Mononuclear cell (primary cell): ENCODE measurements around the gene SNPH. TPM values are rescaled to one million over a fixed set of nuclear protein-coding genes. Genes with fewer than 3 reads are reported as not detected.

Source experiments
- H3K27me3 ChIP-seq: 2 replicates; pipeline ENCODE4 v1.6.0; 2011; ENCODE audit warnings: low read length, control low read depth; ENCODE audit not compliant: insufficient read depth
- H3K4me1 ChIP-seq: 2 replicates; pipeline ENCODE4 v1.5.1; 2011; ENCODE audit warnings: mild to moderate bottlenecking, low read length, control low read depth; ENCODE audit not compliant: insufficient read depth
- H3K4me3 ChIP-seq: 2 replicates; pipeline ENCODE4 v1.5.1; 2011; ENCODE audit warnings: mild to moderate bottlenecking, low read length, moderate library complexity
- H3K9me3 ChIP-seq: 2 replicates; pipeline ENCODE4 v1.5.1; 2011; ENCODE audit warnings: low read depth, mild to moderate bottlenecking, control low read depth, low read length
- total RNA-seq: library from RNA; depleted of rRNA; stranded (reverse); fragments of >200 nt; gene quantifications from one replicate; pipeline ENCODE4 v1.2.3, GENCODE V29; 2012

The SNPH gene
- total RNA-seq, 1 donor = 9.7 TPM

DNA sequence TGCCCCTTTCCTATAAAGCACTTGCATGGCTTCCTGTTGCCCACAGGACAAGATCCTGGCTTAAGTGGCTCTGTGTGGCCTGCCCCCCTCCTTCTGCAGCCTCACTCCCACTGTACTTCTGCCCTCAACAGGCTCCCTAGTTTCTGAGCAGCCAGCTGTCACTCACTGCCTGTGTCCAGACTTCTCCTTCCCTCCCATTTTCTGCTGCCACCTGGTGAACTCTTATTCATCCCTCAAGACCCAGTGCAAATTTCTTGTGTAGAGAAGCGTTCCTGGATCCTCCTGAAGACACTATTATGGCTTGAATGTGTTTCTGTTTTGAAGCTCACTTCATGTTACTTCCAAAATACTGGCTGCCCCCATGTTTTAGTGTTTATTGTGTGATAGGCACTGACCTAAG lies 26.5 kb downstream of the SNPH start:
- Histone ChIP-seq H3K4me3 (no peak overlapping the region), H3K27me3 (no peaks in the 10 kb centered on the region), H3K9me3 (no peaks in the 10 kb centered on the region), H3K4me1 (no peaks in the 10 kb centered on the region)

DNA sequence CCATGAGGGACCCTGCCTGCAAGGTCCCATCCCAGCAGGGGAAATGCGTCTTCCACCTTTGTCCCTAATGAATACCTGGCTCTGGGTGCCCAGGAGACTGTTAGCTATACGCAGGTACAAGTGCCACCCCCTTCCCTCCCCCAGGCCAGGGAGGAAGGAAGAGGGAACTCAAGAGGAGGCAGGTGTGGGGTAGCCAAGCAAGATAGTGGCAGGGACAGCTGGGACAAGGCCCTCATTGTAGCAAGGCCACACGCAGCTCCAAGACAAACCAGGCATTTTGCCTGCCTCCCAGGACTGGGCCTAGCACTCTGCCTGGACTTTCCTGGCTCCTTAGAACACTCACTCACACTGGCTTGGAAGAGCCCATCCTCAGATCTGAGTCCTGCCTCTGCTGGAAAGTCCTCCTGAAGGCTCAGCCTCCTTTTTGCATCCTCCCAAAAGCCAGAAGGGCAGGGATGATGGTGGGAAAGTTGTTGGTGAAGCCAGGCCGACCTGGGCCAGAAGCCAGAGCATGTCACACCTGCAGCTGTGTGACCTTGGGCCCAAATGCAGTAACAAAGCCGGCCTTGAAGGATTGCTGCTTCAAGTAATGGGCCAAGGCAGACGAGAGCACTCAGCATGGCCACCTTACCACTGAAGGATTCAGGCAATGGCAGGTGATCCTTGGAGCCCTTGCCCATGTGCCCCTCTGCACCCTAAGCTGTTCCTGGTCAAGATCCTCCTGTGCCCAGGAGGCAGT lies 27.7 kb downstream of the SNPH start:
- no peaks in the 10 kb centered on the region for H3K9me3 ChIP-seq
- no peaks in the 10 kb centered on the region for H3K27me3 ChIP-seq
- no peaks in the 10 kb centered on the region for H3K4me1 ChIP-seq
- H3K4me3 ChIP-seq = no peak overlapping the region

DNA sequence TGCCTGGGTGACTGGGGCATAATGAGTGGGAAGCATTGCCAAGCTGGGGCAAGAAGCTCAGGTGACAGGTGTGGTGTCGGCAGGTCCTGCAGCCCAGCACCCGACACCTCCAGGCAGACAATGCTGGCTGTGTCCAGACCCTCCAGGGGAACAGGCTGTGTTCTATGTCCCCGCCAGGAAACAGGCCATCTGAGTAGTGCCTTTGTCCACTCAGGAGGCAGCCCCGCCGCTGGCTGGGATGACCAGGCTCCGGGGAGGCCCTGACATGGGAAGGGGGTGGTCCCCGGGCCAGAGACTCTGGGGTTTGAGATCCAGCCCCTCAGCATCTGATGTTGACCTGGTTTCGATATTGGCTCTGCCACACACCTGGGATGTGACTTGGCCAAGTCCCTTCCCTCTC lies 28.4 kb downstream of the SNPH start:
- no peak overlapping the region for H3K4me3 ChIP-seq
- no peaks in the 10 kb centered on the region for H3K27me3 ChIP-seq
- H3K9me3 ChIP-seq = no peaks in the 10 kb centered on the region
- no peaks in the 10 kb centered on the region for H3K4me1 ChIP-seq

DNA sequence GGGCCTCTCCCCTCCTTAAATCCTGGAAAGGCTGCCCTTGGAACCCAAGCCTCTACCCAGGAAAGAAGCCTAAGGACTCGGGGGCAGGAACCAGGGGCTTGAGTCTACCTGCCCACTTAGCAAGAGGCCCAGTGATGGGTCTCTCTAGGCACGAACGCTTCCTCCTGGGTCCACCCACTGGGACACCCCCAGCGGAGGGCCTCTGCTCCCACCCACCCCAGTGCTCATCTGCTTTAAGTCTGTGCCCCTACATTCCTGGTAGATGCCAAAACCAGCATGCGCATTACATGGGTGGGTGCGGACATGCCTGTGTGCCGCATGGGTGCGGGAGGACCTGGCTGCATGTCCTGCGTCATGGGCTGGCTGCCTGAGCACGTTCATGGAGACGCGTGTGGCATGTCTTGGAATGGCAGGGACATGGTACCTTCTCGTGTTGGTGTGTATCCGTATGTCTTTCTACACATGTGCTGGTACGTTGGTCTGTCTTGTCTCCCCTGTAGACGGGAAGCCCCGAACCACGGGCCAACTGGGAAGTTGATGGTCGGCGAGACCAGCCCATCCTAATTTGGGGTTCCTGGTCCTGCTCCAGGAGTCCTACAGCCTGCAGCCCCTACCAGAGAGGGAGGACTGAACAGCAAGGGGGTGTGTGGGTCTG lies 29.3 kb downstream of the SNPH start:
- no peak overlapping the region for H3K4me3 ChIP-seq
- no peaks in the 10 kb centered on the region for H3K9me3 ChIP-seq
- H3K4me1 ChIP-seq = peaks cover 1% of the 10 kb centered on the region
- no peaks in the 10 kb centered on the region for H3K27me3 ChIP-seq

DNA sequence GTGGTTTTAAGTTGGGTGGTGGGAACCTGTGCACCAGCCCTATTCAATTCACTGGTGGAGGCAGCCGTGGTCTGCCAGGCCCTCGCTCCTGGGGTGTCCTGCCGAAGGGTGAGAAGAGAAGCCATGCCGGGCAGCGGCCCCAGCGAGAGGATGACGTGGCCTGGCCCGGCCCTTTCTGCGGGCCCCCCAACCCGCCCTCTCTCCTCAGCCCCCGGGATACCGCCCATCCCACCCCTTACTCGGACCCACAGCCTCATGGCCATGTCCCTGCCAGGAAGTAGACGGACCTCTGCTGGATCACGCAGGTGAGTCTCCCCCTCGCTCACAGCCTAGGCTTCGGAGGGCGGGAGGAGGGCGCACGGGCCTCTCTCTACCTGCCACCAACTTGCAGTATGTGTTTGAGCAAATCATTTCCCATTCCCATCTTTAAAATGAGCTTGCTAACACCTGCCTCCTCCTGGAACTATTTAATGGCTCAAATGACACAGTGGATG lies 30.1 kb downstream of the SNPH start:
- Histone ChIP-seq H3K9me3 (no peaks in the 10 kb centered on the region), H3K4me3 (no peak overlapping the region), H3K27me3 (no peaks in the 10 kb centered on the region), H3K4me1 (peaks cover 7% of the 10 kb centered on the region)

DNA sequence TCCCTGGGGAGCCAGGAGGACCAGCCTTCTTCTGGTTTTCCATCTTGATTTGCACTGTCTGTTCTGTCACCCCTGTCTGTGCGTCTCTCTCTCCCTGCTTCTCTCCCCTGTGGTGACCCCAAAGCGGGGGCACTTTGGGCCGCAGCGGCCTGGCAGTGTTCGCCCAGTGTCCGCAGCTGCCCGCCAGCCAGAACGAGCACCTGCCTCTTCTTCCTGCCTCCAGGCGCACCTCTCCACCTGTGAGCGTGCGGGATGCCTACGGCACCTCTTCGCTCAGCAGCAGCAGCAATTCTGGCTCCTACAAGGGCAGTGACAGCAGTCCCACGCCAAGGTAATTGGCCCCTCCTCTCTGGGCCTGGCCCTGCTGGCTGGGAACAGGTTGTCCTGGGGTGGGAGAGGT lies 30.8 kb downstream of the SNPH start:
- Histone ChIP-seq H3K9me3 (no peaks in the 10 kb centered on the region), H3K4me3 (no peak overlapping the region), H3K4me1 (peaks cover 7% of the 10 kb centered on the region), H3K27me3 (no peaks in the 10 kb centered on the region)

DNA sequence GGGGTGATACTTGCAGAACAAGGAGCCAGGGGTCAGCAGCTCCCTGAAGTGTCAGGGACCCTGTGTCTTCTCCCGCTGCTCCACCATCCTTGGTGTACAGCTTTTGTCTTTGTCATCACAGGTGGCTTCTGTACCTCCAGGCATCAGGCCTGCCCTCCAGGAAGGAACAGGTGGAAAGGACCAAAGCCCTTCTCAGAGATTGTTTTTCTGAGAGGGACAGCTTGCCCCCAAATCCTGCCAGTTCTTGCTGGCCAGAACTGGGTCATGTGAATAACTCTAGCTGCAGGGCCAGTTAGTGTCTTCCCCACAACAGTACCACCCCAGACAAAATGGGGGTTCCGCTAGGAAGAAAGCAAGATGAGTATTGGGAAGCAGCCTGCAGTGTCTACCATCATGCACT lies 31.4 kb downstream of the SNPH start:
- Histone ChIP-seq H3K4me3 (no peak overlapping the region), H3K9me3 (no peaks in the 10 kb centered on the region), H3K27me3 (no peaks in the 10 kb centered on the region), H3K4me1 (peaks cover 7% of the 10 kb centered on the region)

DNA sequence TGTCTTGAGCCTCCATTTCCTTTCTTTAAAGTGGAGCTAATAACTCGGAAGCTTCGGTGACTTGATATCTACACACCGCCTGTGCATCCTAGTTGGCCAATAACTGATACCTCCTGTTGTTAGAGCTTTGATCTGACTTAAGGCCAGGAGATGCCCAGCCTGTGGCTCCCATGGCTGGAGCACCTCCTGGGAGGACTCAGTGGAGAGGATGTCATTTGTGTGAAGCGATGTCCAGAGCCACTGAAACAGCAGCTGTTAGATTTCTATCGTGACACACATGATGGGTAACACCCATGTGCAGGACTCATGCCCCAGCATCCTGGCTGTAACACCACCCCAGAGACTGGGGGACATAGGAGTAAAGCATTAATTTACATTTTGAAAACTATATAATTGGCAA lies 32.1 kb downstream of the SNPH start:
- Histone ChIP-seq H3K4me3 (no peak overlapping the region), H3K4me1 (peaks cover 7% of the 10 kb centered on the region), H3K27me3 (no peaks in the 10 kb centered on the region), H3K9me3 (no peaks in the 10 kb centered on the region)

DNA sequence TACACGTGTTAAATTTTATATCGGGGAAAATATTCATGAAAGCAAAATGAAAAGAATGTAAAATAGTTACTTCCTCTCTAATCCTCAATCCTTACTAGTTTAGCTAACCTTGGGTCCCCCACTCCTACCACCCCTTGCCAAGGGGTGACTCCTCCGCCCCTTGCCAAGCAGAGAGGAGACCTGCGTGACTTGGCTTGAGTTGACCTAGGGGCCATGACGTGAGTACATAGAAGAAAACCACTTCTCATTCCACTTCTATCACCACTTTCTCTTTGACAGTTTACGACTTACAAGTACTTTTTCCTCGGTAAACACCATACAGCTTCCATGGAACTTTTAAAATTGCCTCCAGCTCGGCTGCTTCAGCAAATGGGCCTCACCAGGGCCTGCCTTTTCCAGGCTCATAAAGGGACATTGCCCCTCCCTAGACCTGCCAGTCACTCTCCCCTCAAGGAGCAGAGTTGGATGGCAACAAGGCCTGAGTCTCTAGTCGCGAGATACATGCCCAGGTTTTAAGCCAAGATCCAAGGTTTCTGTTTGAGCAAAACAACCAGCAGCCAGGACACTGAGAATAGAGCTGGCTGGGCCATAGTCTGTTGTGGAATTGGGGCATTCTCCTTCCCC lies 32.9 kb downstream of the SNPH start:
- H3K4me1 ChIP-seq = peaks cover 7% of the 10 kb centered on the region
- H3K4me3 ChIP-seq = no peak overlapping the region
- H3K9me3 ChIP-seq = no peaks in the 10 kb centered on the region
- no peaks in the 10 kb centered on the region for H3K27me3 ChIP-seq

DNA sequence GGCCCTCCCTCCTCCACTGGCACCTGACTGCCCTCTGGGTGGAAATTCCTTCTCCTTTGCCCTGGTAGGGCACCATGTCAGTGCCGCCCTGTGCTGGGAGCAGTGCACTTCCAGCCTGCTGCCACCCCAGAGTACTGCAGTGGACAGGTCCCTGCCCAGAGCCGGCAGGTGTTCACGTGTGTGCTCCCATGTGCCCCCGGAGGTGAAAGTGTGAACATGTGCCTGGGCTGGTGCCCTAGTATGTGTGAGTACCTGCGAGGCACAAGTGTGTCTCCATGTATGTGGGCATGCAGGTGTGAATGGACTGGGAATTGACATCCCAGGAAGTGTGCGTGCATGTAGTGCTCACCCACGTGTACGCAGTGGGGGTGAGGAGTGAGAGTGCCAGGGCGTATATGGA lies 33.4 kb downstream of the SNPH start:
- Histone ChIP-seq H3K4me3 (no peak overlapping the region), H3K9me3 (no peaks in the 10 kb centered on the region), H3K27me3 (no peaks in the 10 kb centered on the region), H3K4me1 (peaks cover 7% of the 10 kb centered on the region)

DNA sequence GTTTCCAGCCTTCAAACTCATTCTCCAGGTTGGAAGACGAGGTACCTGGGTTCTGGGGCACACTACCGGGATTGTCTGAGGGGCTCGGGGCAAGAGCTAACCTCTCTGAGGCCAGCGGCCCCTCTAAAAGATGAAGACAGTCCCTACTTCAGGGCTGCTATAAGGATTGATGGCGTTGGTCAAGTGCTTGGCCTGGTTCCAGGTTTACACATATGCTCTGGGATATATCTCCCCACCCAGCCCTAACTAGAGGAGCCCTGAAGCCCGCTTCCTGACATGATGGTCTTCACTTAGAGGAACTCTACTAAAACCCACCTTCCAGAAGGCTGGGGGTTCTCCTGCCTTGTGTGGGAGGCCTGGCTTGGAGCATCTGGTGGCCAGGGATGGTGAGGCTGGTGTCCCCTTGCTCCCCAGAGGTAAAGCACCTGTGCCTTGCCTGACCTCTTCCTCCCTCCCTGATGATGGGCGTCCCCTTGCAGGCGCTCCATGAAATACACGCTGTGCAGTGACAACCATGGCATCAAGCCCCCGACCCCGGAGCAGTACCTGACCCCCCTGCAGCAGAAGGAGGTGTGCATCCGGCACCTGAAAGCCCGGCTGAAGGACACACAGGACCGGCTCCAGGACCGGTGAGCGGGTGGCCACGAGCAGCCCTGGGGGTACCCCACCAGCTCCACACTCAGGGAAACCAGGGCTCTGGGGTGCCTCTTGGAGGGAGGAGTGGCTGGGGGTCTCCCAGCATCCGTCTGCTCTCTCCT lies 34.2 kb downstream of the SNPH start:
- no peak overlapping the region for H3K4me3 ChIP-seq
- peaks cover 7% of the 10 kb centered on the region for H3K4me1 ChIP-seq
- no peaks in the 10 kb centered on the region for H3K27me3 ChIP-seq
- H3K9me3 ChIP-seq = no peaks in the 10 kb centered on the region

DNA sequence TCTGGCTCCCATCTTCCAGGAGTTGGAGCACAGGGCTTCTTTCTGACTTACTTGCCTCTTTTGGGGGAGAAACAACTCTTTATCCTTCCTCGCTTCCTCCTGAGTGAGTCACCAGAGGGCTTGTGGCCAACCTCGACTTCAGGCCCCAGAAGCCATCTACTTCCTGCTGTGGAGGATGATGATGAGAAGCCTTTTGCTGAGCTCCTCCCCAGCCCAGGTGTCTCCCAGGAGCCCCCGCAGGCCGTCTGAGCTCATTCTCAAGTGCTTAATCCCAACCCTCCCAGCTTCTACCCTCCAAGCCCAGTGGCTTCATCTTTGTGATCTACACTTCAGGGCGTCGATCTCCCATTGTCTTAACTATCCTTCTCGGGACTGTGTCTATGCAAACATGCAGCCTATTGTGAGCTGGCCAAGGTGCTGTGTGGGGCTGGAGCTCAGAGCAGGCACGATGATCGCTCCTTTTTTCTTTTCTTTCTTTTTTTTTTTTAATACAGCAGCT lies 35.0 kb downstream of the SNPH start:
- Histone ChIP-seq H3K4me3 (no peak overlapping the region), H3K4me1 (peaks cover 7% of the 10 kb centered on the region), H3K27me3 (no peaks in the 10 kb centered on the region), H3K9me3 (no peaks in the 10 kb centered on the region)

DNA sequence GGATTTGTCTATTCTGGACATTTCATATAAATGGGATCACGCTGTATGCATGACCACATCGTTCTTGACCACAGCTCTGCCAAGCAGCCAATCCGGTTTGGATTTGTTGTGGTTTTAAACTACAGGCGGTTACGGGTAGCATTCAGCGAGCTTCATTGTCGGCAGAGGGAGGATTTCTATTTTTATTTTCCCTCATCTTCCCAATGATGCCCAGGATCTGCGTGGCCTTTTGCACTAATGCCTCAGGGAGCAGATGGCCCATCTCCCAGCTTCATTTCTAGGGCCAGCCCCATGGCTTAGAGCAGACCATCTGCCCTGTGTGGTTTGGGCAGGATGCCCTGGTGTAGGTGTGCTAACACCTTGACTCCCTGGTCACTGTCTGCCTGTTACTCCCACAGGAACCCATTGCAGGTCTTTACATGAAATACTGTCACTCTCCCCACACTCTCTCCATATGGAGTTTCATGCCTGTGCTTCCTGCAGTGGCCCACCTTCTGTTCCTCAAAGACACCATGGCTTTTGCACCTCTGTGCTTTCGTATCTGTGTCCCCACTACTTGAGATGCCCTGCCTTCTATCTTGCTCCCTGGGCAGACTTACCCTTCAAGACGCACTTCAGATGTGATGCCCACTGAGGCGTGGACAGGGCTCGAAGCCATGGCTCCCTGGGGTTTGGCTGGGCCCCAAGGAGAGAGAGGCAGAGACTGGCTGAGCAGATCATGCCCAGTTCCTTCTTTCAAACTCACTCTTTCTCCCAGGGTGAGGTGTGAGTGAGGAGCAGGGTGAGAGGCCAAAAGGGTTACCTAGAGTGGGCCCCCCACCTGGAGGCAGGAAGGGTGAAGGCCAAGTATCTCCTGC lies 36.8 kb downstream of the SNPH start:
- H3K9me3 ChIP-seq = no peaks in the 10 kb centered on the region
- no peak overlapping the region for H3K4me3 ChIP-seq
- H3K27me3 ChIP-seq = no peaks in the 10 kb centered on the region
- H3K4me1 ChIP-seq = peaks cover 7% of the 10 kb centered on the region
